HG02981 (cell line): Measurements from ENCODE around the gene ADGRG3.
A peak's percentile ranks its signal among the peaks of the same experiment; 100 is the strongest.

ENCODE experiments used
- ATAC-seq: cut with Tn5 transposase; IDR thresholded peaks from one replicate; pipeline ENCODE4 v1.9.1; 2021; ENCODE audit warnings: mild to moderate bottlenecking, moderate library complexity; ENCODE audit not compliant: unreplicated experiment

ADGRG3 gene

GRCh38 chr16:57679767-57680482 is 11.8 kb downstream of the ADGRG3 start:
- ATAC-seq, result no peak

- ATAC-seq, result no peak
These were observed 12.8 kb downstream of the ADGRG3 start for GRCh38 chr16:57680842-57681375.

- no peak for ATAC-seq
These were observed 14.0 kb downstream of the ADGRG3 start for GRCh38 chr16:57681950-57682728.

- no peak for ATAC-seq
These were observed 14.9 kb downstream of the ADGRG3 start for GRCh38 chr16:57682809-57683635.

GRCh38 chr16:57683636-57684545 is 15.8 kb downstream of the ADGRG3 start:
- ATAC-seq, result no peak

GRCh38 chr16:57684626-57685358 is 16.7 kb downstream of the ADGRG3 start:
- ATAC-seq, result no peak

- ATAC-seq, result no peak
These were observed 17.5 kb downstream of the ADGRG3 start for GRCh38 chr16:57685633-57686032.

- no peak for ATAC-seq
These were observed 18.5 kb downstream of the ADGRG3 start for GRCh38 chr16:57686577-57686976.

GRCh38 chr16:57687363-57687929 is 19.3 kb downstream of the ADGRG3 start:
- ATAC-seq, result no peak

GRCh38 chr16:57688487-57688986 is 20.4 kb downstream of the ADGRG3 start:
- ATAC-seq, result no peak

- no peak for ATAC-seq
These were observed 21.1 kb downstream of the ADGRG3 start for GRCh38 chr16:57688987-57689761.

GRCh38 chr16:57689762-57690558 is 21.9 kb downstream of the ADGRG3 start:
- ATAC-seq, result peak; percentile 64

GRCh38 chr16:57690782-57691471 is 22.8 kb downstream of the ADGRG3 start:
- ATAC-seq, result no peak

- ATAC-seq, result no peak
These were observed 24.5 kb downstream of the ADGRG3 start for GRCh38 chr16:57692636-57693035.

- ATAC-seq, result no peak
These were observed 25.4 kb downstream of the ADGRG3 start for GRCh38 chr16:57693550-57693949.

- no peak for ATAC-seq
These were observed 26.2 kb downstream of the ADGRG3 start for GRCh38 chr16:57694231-57694724.
